ENCODE data around the gene DBT.
"Not testable (repeated sequence)": the region's sequence is repeated elsewhere in the genome, so short reads cannot be mapped to it uniquely, and the experiment has no call there.

The DBT gene

DNA sequence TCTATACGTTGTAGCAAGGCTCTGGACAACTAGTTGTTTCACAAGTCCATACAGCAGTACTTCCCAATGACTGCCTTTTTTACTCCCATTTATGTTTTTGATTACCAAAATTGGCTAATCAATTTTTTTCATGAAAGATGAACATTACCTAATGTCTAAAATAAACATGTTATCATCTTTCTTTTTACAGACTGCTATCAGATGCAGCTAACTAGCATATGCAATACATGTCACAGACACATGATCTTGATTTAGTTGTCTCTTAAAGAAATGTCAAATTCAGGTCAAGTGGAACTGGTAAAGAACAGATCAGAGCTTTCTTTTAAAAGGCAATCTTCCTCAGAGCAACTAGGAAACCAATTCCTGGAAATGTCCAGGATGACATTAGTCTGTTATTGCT, 630 bp upstream of the DBT start:
- no peak for DNase-seq

DNA sequence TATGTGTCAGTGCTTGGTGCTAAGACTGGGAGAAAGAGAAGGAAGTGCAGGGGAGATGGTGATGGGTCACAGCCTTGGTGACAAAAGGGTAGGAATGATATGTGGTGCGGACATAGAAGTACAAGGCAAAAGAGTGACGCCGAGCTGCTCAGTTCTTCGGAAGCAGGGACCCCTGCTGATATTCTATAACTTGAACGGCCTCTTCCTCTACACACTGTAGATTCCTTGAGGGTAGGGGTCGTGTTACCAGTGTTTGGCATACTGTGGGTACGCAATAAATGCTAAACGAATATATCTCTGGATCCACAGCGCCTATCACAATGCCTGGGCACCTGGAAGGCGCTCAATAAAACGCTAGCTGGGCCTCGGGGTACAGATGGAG, 488 bp downstream of the DBT start:
- no peak for DNase-seq

DNA sequence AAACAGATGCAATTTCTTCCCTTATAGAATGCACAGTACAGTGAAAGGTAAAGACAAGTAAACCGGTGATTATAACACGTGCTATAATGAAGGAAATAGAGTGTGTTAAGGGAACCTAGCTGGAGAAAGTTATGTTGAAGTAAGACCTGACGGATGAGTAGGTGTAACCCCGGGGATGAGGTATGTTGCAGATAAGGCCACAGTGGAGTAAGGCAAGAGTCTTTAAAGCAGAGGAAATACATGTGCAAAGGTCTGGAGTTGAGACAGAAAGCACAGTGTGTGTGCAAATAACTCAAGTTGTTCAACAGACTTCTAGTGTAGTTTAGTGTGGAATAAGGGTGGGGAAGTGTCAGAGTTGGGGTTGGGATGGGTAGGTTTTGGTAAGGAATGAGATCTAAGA, 2.9 kb downstream of the DBT start:
- DNase-seq = no peak

DNA sequence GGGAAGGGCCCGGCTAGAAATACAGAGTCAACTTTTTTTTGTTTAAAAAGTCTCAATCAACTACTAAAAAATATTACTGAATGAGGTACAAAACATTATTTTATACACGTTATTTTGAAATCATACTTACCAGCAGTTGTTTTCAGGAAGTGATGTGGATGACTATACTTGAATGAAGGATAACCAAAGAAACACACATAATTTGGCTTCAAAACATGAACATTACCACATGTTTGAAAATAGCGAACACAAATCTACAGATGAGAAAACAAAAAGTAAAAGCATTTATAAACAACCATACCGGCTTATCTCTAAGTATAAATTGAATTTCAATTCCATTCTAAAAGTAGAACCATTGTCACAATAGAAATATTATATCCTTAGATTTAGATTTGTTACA, 9.0 kb downstream of the DBT start:
- DNase-seq = no peak

DNA sequence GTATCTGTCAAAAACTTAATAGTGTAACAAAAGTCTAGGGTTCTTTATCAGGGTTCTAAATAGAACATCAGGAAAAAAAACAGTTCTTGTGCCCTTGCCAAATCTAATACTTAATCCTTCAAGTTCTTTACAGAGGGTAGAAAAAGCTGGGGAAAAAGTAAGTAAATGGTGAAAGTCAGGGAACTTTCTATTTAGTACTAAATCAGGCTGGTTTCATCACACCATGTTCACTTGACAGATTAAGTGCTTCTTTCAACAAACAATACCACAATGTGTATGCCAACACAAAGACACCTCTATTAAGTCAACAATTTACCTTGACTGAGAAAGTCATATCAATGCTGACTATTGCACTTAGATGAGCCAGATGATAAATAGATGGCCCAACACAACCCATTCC, 9.7 kb downstream of the DBT start:
- no peak for DNase-seq

DNA sequence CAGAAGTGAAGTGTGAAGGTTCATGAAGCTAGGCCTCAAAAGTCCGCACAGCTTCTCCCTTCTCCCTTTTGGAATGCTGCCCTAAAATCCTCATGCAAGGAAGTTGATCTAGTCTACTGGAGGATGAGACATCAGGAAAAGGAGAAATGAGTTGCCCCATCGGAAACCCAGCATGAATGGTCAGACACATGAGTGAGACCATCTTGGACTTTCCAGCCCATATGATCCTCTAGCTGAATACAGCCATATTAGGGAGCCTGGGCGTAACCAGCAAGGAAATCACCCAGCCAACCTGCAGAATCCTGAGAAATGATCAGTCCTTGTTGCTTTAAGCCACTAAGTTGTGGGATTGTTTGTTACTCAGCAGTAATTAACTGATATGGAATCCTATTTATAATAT, 12.5 kb downstream of the DBT start:
- DNase-seq = no peak

DNA sequence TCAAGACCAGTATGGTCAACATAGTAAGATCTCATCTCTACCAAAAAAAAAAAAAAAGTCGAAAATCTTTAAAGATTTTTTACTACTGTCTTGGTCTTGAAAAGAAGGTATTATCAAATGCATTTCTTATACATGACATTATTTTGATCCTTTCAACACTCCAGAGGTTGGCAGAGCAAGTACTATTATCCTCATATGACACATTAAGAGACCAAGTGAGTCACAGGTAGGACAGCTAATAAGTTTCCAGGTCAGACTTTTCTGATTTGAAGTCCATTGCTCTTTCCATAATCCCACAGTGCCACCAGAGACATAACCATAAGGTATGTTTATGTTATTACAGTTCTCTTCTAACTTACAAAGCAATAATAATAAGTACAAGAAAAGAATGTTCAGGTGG, 15.2 kb downstream of the DBT start:
- DNase-seq = no peak

DNA sequence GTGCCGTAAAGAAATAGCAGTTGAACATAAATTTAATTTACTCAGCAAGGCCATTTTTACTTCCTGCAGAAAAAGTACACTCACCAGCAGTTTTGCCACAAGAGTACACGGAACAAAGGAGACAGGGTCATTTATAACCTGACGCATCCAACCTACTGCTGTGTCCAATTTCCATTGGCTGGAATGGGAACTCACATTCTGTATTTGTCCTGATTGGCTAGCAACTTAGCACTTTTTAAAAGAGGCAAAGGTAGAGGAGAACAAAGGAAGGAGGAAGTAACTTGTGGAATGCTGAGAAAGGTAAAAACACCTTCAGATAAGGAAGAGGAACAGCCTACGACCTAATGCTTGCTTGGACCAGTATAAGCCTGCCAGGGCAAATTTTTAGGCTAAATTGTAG, 16.1 kb downstream of the DBT start:
- DNase-seq = not testable (repeated sequence)

DNA sequence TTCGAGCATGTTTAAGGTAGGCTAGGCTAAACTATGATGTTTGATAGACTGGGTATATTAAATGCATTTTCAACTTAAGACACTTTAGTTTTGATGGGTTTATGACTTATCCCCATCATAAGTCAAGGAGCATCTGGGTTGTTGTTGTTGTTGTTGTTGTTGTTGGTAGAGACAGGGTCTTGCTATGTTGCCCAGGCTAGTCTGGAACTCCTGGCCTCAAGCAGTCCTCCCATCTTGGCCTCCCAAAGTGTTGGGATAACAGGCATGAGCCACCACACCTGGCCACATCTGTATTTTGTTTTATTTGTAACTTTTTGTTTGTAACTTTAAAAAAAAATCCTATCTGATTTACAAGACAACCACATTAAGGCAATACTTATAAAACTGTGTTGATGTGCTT, 17.5 kb downstream of the DBT start:
- DNase-seq = no peak

DNA sequence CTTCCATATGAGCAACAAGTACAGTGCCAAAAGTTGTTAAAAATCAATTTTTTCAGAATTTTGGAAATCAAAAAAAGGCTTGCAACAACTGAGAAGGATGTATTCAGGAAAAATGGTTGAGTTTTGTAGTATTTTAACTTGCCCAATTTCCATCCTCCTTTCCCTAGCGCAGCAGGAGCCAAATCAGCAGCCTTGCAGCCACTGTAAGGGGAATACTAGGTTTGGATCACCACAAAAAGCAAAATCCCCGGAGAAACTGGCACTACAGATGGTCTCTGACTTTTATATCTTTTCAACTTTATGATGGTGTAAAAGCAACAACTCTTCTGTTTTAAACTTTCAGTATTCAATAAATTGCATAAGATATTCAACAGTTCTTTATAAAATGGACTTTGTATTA, 17.9 kb downstream of the DBT start:
- no peak for DNase-seq

DNA sequence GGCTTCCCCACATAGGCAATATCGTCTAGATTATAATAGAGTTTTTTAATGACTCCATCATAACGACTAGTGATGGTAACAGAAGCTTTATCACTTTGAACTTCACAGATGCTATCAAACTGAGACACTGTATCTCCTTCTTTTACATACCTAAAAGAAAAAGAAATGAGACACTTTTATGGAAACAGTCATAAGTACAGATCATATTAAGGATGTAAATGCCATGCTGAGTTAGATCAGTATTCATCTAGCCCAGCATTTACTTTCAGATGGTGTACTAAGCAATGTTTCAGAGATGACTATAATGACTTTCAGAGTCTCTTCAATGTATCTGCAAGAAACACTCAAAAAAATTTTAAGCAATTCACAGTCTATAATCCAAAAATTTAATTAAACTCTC, 18.9 kb downstream of the DBT start:
- no peak for DNase-seq

DNA sequence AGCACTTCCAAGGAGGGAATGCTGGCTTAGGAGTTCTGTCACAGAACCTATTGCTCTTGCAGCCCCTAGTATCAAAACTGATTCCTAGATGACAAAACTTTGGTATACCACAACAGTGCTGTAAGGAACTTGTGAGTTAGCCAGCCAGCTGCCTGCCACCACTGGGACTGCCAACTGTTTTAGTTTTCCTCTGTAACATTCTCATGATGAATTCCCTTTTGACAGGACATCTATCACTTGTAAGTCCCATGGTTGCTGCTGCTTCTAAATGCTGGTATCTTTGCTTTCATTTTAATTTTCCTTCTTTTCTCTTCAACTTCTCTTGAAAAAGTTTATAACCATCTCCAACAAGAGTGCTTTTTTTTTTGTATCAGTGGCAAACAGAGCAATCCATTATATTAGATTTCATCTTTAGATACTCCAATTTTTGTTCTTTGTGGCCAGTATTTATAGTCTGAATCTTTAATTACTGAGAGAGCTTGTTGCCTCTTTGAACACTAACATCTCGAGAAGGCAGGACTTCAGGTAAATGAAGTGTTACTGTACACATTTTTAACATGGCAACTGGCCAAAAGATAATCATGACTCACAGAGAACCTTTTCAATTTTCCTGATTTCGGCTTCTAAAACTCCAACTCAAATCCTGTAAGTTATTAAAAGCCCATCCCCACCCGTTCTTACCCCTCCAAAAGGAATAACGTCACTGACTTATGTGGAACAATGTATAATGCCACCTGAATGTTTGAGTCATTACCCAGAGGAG, 19.8 kb downstream of the DBT start:
- DNase-seq = no peak

DNA sequence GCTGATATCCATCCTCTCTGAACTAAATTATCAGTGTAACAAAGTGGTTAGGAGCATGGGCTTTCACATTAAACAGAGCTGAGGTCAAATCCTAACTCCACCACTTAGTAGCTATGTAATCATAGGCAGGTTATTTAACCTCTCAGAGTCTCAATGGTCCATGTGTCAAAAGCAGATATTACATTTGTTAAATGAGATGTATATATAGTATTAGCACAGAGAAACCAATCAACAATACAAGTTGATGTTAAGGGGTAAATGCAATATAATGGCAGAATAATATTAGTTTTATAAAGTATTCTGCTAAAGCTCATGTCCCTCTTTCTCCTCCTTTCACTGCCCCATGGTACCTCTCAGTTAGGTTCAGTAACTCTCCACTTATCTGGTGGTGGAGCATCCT, 27.2 kb downstream of the DBT start:
- DNase-seq = no peak

DNA sequence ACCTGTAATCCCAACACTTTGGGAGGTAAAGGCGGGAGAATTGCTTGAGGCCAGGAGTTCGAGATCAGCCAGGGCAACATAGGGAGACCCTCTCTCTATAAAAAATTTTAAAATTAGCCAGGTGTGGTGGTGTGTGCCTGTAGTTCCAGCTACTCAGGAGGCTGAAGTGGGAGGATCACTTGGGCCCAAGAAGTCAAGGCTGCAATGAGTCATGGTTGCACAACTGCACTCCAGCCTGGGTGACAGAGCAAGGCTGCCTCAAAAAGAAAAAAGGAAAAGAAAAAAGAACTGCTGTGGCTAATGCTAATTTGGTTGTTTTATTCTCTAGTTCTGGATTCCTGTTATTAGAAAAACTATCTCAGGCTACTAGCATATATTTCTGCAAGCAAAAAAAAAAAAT, 29.8 kb downstream of the DBT start:
- DNase-seq = no peak

DNA sequence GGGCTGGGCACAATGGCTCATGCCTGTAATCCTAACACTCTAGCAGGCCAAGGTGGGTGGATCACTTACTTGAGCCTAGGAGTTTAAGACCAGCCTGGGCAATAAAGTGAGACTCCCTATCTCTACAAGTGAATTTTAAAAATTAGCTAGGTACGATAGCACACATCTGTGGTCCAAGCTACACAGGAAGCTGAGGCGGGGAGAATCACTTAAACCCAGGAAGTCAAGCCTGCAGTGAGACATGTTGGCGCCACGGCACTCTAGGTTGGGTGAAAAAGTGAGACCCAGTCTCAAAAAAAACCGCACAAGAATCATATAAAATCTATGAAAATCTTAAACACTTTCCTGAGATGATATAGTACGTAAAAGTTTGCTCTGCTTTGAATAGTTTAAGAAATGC, 30.2 kb downstream of the DBT start:
- DNase-seq = no peak

DNA sequence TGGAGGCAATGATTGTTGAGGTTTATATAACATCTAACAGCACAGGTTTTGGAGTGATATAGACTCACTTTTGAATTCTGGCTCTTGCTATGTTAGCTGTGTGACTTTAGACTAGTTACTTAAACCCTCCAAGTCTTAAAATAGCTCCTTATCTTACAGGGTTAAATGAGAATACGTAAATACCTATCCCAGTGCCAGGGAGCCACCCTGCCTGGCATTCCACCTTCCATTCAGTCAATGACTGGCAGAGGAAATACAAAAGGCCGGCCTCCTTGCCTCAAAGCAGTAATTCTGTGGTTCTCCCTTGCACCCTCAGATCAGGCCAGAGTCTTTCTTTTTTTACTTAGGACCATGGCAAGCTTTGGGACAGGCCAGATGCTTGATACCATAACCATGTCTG, 31.8 kb downstream of the DBT start:
- DNase-seq = no peak

DNA sequence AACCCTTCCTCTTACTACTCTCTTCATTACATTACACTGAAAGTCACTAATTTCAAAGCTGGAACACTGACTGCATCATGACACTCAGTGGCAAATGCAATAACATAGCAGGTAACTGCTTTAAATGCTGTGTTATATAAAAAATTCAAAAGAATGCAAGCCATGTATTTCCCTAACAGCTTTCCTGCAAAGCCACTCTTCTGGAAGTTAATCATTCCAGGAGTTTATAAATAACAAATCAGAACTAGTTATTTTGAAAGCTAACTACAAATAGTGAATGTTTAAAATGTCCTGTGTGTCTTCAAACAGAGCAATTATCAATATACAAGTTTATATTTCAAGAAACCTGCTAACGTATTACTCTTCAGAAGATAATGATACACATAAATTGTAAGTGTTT, 34.5 kb downstream of the DBT start:
- no peak for DNase-seq

DNA sequence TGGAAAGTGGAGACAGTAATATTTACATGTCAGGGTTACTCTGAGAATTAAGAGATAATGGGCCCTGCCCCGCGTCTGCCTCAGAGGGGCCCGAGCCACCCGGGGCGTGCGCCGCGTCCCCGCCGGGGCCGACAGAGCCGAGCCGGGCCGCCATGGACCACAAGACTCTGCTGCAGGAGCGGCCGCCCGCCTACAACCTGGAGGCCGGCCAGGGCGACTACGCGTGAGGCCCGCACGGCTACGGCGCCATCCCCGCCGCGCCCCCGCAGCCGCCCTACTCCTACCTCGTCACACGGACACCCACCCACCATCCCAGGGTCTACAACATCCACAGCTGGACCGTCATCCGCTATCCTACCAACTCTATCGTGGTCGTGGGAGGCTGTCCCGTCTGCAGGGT, 36.5 kb downstream of the DBT start:
- DNase-seq = no peak

DNA sequence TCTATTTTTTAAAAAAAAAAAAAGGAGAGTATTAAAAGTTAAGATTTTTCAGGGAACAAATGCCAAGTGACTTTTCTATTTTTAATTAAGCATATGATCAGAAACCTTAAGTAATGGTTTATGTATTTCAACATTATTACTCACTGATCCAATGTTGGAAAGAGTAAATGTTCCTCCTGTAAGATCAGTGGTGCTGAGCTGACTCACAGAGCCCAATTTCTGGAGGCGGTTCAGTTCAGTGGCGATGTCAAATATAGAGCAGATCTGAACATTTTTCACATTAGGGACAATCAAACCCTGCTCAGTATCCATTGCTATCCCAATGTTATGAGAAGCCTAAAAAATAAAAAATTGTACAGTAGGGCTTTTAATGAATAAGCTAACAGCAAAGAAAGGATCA, 43.3 kb downstream of the DBT start:
- DNase-seq = no peak

DNA sequence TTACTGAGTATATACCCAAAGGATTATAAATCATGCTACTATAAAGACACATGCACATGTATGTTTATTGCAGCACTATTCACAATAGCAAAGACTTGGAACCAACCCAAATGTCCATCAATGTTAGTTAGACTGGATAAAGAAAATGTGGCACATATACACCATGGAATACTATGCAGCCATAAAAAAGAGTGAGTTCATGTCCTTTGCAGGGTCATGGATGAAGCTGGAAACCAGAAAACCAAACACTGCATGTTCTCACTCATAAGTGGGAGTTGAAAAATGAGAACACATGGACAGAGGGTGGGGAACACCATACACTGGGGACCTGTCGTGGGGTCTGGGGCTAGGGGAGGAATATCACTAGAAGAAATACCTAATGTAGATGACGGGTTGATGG, 44.0 kb downstream of the DBT start:
- not testable (repeated sequence) for DNase-seq

DNA sequence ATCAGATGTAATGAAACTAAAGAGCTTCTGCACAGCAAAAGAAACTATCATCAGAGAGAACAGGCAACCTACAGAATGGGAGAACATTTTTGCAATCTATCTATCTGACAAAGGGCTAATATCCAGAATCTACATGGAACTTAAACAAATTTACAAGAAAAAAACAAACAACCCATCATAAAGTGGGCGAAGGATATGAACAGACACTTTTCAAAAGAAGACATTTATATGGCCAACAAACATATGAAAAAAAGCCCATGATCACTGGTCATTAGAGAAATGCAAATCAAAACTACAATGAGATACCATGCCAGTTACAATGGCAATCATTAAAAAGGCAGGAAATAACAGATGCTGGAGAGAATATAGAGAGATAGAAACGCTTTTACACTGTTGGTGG, 44.5 kb downstream of the DBT start:
- DNase-seq = not testable (repeated sequence)

DNA sequence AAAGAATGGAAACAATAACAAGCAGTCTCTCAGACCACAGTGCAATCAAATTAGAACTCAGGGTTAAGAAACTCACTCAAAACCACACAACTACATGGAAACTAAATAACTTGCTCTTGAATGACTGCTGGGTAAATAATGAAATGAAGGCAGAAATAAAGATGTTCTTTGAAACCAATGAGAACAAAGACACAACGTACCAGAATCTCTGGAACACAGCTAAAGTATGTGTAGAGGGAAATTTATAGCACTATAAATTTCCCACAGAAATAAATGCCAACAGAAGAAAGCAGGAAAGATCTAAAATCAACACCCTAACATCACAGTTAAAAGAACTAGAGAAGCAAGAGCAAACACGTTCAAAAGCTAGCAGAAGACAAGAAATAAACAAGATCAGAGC, 46.9 kb downstream of the DBT start:
- DNase-seq = not testable (repeated sequence)

DNA sequence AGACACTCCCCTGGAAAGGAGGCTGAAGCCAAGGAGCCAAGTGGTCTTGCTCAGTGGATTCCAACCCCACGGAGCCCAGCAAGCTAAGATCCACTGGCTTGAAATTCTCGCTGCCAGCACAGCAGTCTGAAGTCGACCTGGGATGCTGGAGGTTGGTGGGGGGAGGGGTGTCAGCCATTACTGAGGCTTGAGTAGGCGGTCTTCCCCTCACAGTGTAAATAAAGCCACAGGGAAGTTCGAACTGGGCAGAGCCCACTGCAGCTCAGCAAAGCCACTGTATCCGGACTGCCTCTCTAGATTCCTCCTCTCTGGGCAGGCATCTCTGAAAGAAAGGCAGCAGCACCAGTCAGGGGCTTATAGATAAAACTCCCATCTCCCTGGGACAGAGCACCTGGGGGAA, 49.6 kb downstream of the DBT start:
- DNase-seq = not testable (repeated sequence)

DNA sequence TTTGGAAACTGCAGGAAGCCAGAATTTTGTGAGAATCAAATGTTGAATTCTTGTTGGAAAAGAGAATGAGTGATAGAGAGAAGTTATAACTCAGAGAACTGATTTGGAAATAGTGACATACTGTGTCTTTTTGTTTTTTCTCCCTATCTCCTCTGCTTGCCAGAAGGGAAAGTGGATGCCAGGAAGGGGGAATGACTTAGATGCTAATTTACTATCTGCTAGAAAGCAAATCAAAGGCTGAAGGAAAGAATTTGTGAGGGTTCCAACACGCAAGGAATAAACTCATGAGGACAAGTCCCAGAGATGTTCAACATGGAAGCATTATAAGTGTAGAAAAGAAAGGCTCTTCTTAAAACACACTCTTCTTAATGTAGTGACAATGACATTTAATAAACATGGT, 51.0 kb downstream of the DBT start:
- DNase-seq = no peak

DNA sequence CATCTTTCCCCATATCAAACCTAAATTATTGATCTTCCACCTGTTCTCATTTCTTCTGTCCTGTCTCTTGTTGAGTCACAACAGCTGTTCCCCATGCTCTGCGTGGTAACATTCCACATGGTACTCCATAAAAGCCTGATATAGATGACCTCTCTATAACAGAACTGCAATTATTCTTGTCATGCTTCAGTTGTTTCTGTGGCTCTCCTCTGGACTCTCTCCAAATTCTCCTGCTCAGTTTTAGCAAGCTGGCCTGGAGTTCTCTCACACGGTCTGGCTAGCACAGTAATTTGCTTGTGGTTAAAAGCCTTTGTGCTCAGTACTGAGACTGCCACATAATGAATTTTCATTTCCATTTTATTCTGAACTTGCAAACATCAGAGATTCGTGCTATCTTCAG, 61.0 kb downstream of the DBT start:
- no peak for DNase-seq

DNA sequence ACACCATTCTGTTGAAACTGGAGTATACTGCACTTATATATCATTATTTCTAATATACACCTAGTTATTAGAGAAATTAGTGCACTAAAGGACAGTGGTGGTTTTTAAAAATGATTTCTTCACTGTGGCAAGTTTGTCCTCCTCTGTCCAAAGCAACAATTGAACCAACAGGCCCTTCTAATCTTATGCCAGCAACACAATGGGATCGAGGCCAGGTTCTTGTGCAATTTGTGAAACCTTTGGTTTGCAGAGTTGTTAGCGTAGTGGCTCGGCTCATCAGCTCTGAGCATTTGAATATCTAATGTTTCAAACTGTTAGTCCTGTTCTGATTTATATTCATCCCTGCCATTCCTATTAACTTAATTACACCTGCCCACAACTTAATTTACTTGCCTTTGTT, 61.7 kb downstream of the DBT start:
- DNase-seq = no peak

Data from 8988T (cell line).